Measurements from ENCODE around the gene METTL1.

The METTL1 gene

DNA sequence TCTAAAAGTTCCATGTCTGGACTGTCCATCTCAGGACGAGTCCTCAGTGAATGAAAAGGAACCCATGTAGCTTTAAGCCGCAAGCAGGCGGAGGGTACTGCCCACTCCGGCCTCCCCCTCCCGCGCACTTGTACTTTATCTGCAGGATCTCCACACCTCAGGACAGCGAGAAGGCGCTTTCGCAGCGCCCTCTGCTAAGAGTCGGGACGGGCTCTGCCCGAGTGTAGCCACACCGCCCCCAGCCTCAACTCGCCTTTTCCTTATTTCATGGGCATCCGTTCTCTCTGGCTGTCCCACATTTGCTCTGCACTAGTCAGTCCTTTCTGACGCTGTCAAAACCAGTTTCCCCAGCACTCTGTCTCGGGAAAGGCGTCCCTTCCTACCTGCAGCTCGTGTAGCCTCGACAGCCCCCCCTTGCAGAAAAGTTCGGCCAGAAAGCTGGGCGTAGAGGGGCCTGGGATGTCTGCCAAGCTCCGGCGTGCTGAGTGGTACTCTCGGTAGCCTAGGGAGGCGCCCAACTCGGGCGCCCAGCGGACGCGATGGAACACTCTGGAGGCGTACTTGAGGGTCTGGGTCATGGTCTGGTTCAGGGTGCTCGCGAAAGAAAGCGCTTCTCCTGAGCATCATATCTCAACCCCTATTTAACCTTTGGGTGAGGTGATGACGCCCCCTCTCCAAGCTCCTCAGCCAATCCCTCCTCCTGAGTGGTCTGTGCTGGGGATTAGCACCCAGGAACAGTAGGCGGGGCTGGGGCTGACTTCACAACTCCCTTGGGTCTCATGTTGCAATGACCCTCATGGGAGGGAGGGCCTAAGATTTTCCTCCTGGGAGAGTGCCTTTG lies 5.2 kb downstream of the METTL1 start, which contains the start of gene CYP27B1:
TSS of gene CYP27B1 (minus strand) at position 615 of the 841 bp plus-strand sequence. CDS start at position 578, 37 bp downstream.
- no peak for DNase-seq

- peak; percentile 15 for DNase-seq
These were observed 6.0 kb downstream of the METTL1 start for GRCh38 chr12:57765698-57766463.

DNA sequence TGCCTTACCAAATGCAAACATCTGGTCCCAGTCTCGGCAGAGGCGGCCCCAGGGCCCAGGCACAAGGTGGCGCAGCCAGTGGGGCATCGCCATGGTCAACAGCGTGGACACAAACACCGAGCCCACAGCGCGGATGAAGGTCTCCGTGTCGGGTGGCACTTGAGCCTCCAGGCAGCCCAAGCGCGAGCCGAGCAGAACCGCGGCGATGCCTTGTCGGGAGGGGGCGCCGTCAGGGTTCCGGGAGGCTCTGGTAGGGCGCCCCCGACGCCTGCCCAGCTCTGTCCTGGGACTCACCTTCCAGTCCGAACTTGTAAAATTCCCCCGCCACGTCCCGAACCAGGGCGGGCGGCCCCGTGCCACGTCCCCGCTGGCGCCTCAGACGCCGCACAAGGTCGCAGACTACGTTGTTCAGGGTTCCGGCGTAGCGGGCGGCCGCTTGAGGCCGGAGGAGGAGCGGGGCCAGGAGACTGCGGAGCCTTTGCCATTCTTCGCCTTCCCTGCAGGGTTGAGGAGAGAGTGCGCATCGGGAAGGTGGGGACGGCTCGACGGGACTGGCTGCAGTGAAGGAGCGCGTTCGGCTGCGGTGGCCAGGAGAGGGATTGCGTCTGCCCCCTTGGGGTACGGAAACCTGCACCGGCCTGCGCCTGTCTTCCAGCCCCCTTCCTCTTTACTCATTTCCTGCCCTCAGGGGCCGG lies 6.8 kb downstream of the METTL1 start:
- DNase-seq: peak; percentile 51

- peak; percentile 22 for DNase-seq
These were observed 7.3 kb downstream of the METTL1 start for GRCh38 chr12:57764662-57765002.

DNA sequence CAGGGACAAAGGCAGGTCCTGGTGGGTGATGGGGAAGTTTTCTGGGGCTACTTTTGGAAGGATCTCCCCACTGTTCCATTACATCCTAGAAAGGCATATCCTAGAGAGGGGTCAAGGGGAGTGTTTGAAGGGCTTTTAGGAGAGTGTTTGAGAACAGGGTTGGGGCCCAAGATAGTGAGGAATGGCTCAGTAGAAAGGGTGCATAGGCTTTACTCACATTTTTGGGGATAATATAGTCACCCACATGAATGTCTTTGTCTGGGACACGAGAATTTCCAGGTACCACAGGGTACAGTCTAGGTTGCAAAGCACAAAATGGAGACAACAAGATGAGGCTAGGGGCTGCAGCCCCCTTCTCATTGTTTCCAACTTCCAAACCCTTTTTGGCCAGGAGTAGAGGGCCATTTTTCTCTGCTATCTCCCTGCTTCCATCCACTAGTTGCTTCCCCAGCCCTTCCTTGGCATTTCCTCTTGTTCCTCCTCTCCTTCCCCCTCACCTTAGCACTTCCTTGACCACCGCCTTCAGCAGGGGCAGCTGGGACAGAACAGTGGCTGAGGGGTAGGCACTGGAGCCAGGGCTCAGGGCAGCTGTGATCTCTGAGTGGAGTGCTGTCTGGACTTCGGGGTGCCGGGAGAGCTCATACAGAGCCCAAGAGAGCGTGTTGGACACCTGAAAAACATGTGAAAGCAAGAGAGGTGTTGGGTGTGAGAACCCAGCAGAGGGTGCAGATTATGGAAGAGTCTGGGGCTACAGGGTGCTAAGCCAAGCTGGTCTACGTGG lies 7.8 kb downstream of the METTL1 start:
- no peak for DNase-seq

DNA sequence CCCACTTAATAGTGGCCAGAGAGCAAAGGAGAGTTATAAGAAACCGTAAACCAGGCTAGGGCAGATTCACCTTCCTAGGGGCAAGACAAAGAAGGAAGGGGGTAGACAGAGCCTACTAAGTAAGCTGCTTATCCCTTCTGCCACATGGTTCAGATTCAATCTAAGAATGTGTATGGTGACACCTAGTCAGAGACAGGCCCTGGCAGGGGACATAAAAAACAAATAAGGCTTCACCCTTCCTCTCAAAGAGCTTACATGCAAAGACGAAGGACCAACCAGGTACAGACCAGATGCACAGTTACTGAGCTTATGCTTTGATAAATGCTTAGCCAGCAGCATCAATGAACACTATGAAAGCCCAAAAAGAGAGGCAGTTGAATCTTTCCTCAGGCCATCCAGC lies 9.4 kb downstream of the METTL1 start:
- DNase-seq: no peak

DNA sequence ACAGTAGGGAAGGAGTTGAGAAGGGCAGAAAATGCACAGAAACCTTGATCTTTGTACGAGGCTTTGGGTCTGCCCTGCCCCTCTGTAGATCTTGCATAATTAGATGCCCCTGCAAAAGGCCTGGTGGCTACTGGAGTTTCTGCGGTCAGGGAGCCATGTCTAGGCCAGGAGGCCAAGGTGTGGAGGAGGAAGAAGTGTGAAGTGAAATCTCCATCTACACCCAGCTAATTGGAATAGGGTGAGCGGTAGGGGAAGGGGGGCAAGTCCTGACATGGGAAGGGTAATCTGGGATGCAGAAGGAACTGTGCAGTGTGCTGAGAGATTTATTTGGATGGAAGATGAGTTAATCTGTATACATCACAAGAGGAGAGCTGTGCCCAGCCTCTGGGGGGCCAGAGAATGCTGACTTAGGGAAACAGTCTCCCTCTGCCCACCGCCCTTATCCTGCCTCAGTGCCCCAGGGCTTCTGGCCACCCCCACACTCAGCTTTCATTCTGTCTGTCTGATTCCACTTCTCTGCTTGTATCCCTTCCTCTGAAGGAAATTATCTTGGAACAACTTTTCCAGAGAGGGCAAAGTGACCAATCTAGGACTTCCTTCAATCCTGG lies 10.4 kb downstream of the METTL1 start:
- DNase-seq: no peak

- DNase-seq: peak; percentile 5
These were observed 11.4 kb downstream of the METTL1 start for GRCh38 chr12:57760347-57760982.

DNA sequence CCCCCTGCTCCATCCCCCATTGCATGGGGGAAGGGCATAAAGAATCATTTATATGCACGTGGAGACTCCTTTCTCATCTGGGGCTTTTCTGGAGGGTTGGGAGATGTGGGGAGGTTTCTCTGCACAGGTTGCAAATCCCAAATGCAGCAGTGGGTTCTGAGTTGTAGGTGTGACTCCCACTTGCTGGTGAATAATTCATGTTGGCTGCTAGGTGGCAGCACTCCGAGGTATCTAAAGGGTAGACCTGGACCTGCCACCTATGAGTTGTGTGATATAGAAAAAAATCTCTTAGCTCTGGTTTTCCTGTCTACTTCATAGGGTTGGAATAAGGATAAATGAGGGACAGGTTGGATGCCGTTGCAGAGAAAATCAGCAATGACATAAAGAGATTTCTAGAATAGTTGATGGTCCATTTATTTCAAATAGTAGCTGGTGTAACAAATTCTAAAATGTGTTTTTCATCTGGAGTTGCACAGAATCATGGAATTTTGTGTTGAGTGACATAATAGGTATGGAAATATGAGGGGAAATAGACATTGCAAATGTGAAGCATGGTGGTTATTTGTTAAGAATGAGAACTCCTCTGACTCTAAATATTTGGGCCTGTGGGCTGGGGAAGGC lies 12.4 kb downstream of the METTL1 start:
- DNase-seq: peak; percentile 49

DNA sequence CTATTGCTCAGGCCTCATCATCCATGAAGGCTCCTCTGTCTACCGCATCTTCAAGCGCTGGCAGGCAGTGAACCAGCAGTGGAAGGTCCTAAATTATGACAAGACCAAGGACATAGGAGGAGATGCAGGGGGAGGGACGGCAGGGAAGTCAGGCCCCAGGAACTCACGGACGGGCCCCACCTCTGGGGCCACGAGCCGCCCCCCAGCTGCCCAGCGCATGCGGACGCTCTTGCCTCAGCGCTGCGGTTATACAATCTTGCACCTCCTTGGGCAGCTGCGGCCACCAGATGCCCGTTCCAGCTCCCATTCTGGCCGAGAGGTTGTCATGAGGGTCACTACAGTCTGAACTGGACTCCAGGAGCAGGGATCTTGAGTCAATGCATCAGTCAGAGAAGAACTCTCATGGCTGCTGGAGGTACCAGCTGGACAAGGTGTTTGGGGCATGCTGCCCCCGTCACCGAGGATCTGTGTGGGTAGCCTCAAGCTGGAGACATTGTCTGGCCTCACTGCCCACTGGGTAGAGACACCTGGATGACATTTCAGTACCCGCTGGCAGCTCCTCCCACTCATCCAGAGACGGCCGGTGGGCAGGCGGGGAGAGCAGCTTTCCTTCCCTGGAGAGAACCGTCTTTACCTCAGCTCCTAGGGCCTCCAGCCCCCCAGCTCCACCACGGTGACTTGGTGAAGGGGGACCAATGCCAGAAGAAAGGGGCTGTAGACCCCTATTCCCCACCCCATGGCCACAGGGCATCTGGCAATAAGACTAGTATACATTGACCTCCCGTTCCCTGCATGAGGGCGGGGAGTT lies 13.1 kb downstream of the METTL1 start:
- no peak for DNase-seq

- no peak for DNase-seq
These were observed 14.1 kb downstream of the METTL1 start for GRCh38 chr12:57757771-57758170.

- peak; percentile 77 for DNase-seq
These were observed 15.2 kb downstream of the METTL1 start for GRCh38 chr12:57756406-57757341.

- no peak for DNase-seq
These were observed 16.2 kb downstream of the METTL1 start for GRCh38 chr12:57755454-57756372.

GRCh38 chr12:57755194-57755453 lies 16.8 kb downstream of the METTL1 start:
- no peak for DNase-seq

GRCh38 chr12:57754411-57755193 lies 17.3 kb downstream of the METTL1 start, which contains the start of gene MARCHF9:
MARCHF9 (plus strand) TSS chr12:57755103; CDS start chr12:57755529, 426 bp downstream.
- peak; percentile 45 for DNase-seq

- DNase-seq: peak; percentile 51
These were observed 18.1 kb downstream of the METTL1 start for GRCh38 chr12:57753756-57754337.

DNA sequence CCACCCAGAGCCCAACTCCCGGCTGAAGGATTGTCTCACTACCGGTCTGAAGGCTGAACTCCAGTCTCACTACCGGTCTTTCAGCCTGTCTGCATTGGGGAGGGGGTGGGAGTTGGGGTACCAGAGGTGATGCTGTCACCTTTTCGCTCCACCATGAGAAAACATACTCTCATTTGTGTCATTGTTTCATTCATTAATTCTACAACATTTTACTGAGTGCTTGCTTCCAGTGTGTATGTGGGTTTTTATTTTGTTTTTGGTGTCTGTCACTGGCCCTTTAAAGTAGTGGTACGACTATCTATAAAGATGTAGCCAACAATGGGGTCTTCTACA lies 19.3 kb downstream of the METTL1 start:
- no peak for DNase-seq

Data from OCI-M1 (cell line).